Ovary (tissue), 3 donors: ENCODE results near the gene COL4A4.

Source experiments
- CTCF ChIP-seq, 3 donors: fragments of 450-650 bp in 2 of 3; fragments of 200-600 bp in 1 of 3; IDR thresholded peaks; one replicate each; pipeline versions ENCODE4 v1.5.1 to v1.8.0; 2016 to 2022; ENCODE audit warnings: antibody characterized with exemption in 3 of 3, mild to moderate bottlenecking in 1 of 3
- POLR2A ChIP-seq: fragments of 450-650 bp; IDR thresholded peaks from one replicate; pipeline ENCODE4 v1.6.1; 2017; ENCODE audit warnings: antibody characterized with exemption, mild to moderate bottlenecking, moderate library complexity
- donor health status: DM: no; HTN: no; CAD: no.

- TF ChIP-seq CTCF (IDR thresholded peaks at IDR 0.05) (no peak), POLR2A (no peak)
Measured at GRCh38 chr2:226991663-226992062, 172.3 kb downstream of the COL4A4 start.
